DOHH2 (cell line): ENCODE results near the gene NAIF1.

ENCODE experiments used
- EZH2phosphoT487 ChIP-seq: fragments of 200-600 bp; sonication (generic); IDR thresholded peaks from 2 replicates; pipeline ENCODE4 v1.6.1; 2017; ENCODE audit warnings: borderline replicate concordance, mild to moderate bottlenecking, antibody characterized with exemption, low read length, moderate library complexity, mixed read lengths
- TF ChIP-seq, protein P1 (sequence below): fragments of 200-600 bp; sonication (generic); IDR thresholded peaks from one replicate; pipeline ENCODE4 v1.5.1; 2014; ENCODE audit warnings: antibody characterized with exemption, mild to moderate bottlenecking, low read depth, low read length; ENCODE audit not compliant: poor library complexity, severe bottlenecking

- TF ChIP-seq, protein P1, sequence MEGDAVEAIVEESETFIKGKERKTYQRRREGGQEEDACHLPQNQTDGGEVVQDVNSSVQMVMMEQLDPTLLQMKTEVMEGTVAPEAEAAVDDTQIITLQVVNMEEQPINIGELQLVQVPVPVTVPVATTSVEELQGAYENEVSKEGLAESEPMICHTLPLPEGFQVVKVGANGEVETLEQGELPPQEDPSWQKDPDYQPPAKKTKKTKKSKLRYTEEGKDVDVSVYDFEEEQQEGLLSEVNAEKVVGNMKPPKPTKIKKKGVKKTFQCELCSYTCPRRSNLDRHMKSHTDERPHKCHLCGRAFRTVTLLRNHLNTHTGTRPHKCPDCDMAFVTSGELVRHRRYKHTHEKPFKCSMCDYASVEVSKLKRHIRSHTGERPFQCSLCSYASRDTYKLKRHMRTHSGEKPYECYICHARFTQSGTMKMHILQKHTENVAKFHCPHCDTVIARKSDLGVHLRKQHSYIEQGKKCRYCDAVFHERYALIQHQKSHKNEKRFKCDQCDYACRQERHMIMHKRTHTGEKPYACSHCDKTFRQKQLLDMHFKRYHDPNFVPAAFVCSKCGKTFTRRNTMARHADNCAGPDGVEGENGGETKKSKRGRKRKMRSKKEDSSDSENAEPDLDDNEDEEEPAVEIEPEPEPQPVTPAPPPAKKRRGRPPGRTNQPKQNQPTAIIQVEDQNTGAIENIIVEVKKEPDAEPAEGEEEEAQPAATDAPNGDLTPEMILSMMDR = no peak
- no peak for TF ChIP-seq EZH2phosphoT487
Observed at GRCh38 chr9:128026773-128027541, 40.2 kb downstream of the NAIF1 start.
